CD4-positive, alpha-beta T cell (primary cell): ENCODE results near the gene SND1. TPM values are rescaled to one million over a fixed set of nuclear protein-coding genes. Genes with fewer than 3 reads are reported as not detected.

ENCODE experiments used
- ATAC-seq: fragments of 200-7000 bp; cut with Tn5 transposase; one replicate; pipeline ENCODE4 v1.10.0; 2022; ENCODE audit warnings: mild to moderate bottlenecking; ENCODE audit not compliant: poor library complexity
- CTCF ChIA-PET: fragments of 350-600 bp; sonication (Branson Sonifier 250); formaldehyde crosslinking; loops from one replicate; lab custom pipeline; 2021; ENCODE audit warnings: antibody characterized with exemption, inconsistent platforms; lab: Charles Lee
- POLR2A ChIA-PET: fragments of 350-600 bp; sonication (Branson Sonifier 250); formaldehyde crosslinking; loops from one replicate; lab custom pipeline; 2021; ENCODE audit warnings: antibody characterized with exemption, inconsistent platforms; lab: Charles Lee
- DNase-seq, 14 experiments: peaks; one replicate each; pipeline ENCODE4 v3.0.0-alpha.2; 2013 to 2020; ENCODE audit warnings: mixed read lengths in 2 of 14
- H3K27ac ChIP-seq, 2 donors: one replicate each; pipeline versions ENCODE4 v1.5.1 to v1.7.0; 2013; ENCODE audit warnings: low read length in 2 of 2, low read depth in 1 of 2, mild to moderate bottlenecking in 1 of 2
- H3K27me3 ChIP-seq, 2 experiments: 1 replicate in 1 of 2; 2 replicates in 1 of 2; pipeline versions ENCODE4 v1.6.1 to v1.7.0; 2013; ENCODE audit warnings: low read length in 2 of 2, control low read depth in 1 of 2, mild to moderate bottlenecking in 1 of 2, moderate library complexity in 1 of 2; ENCODE audit not compliant: insufficient read depth in 2 of 2, control insufficient read depth in 1 of 2
- H3K36me3 ChIP-seq: one replicate; pipeline ENCODE4 v1.6.1; 2013; ENCODE audit warnings: low read length, control low read depth; ENCODE audit not compliant: insufficient read depth
- H3K4me1 ChIP-seq: one replicate; pipeline ENCODE4 v1.6.1; 2013; ENCODE audit warnings: low read length, control low read depth; ENCODE audit not compliant: insufficient read depth
- H3K4me3 ChIP-seq: one replicate; pipeline ENCODE4 v1.5.1; 2013; ENCODE audit warnings: mild to moderate bottlenecking, low read length, moderate library complexity
- H3K9me3 ChIP-seq, 2 experiments: 1 replicate in 1 of 2; 2 replicates in 1 of 2; pipeline versions ENCODE4 v1.6.1 to v1.7.0; 2013; ENCODE audit warnings: low read length in 2 of 2, mild to moderate bottlenecking in 2 of 2, control low read depth in 1 of 2, moderate library complexity in 1 of 2; ENCODE audit not compliant: control insufficient read depth in 1 of 2, insufficient read depth in 1 of 2
- H3K27ac Mint-ChIP-seq: one replicate; pipeline ENCODE4 v1.8.0; 2020; ENCODE audit warnings: mixed read lengths
- H3K27me3 Mint-ChIP-seq: one replicate; pipeline ENCODE4 v1.8.0; 2021; ENCODE audit warnings: mixed read lengths
- H3K36me3 Mint-ChIP-seq: one replicate; pipeline ENCODE4 v1.8.0; 2021; ENCODE audit warnings: low read depth, mixed read lengths
- H3K4me1 Mint-ChIP-seq: one replicate; pipeline ENCODE4 v1.8.0; 2021; ENCODE audit warnings: low read depth, mixed read lengths
- H3K4me3 Mint-ChIP-seq: one replicate; pipeline ENCODE4 v1.8.0; 2020; ENCODE audit warnings: mild to moderate bottlenecking, mixed read lengths
- H3K9me3 Mint-ChIP-seq: one replicate; pipeline ENCODE4 v1.8.0; 2020; ENCODE audit warnings: mixed read lengths
- intact Hi-C, 2 experiments: fragments of 100-400 bp; cut with DNase I in 1 of 2; cut with micrococcal nuclease in 1 of 2; formaldehyde crosslinking; loops; one replicate each; pipeline versions ENCODE4 v1.15.1 to v1.9.0; 2023 to 2025; cut with DNase I, micrococcal nuclease
- total RNA-seq, 174 experiments: library from RNA in 2 of 174; stranded (reverse) in 2 of 174; gene quantifications; one replicate each; pipeline ENCODE4 v1.2.3 and lab custom pipeline; 2021 to 2026
- TF ChIP-seq, protein P1 (sequence below): fragments of 200-600 bp; IDR thresholded peaks from one replicate; pipeline ENCODE4 v1.8.0; 2022; ENCODE audit warnings: antibody characterized with exemption, mild to moderate bottlenecking

SND1 gene
- total RNA-seq, 2 experiments from 2014 or later = 104 to 113 TPM

DNA sequence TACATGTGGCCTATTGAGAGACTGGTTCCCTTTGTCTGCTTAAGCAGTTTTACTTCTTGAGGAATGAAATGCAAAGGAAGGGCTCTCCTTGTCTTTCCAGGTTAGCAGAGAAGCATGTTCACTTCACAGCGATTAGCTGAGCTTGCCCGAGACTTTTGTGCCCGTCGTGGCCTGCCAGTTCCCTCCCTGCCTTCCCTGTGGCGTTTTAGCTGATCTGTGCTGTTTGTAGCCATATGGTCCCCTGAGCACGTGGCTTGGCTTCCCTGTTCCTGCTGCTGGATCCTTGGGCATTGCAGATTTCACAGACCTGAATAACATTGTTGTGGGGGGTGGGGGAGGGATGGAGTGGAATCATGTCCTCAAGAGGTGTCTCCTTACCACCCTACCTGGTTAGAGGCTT is 61.8 kb downstream of the SND1 start:
- H3K27ac Mint-ChIP-seq = no peak overlapping the region
- no peak overlapping the region for H3K4me3 Mint-ChIP-seq
- ATAC-seq (no peak), DNase-seq (no peak)
- H3K36me3 Mint-ChIP-seq = peaks cover 89% of the 10 kb centered on the region
- TF ChIP-seq, protein P1, sequence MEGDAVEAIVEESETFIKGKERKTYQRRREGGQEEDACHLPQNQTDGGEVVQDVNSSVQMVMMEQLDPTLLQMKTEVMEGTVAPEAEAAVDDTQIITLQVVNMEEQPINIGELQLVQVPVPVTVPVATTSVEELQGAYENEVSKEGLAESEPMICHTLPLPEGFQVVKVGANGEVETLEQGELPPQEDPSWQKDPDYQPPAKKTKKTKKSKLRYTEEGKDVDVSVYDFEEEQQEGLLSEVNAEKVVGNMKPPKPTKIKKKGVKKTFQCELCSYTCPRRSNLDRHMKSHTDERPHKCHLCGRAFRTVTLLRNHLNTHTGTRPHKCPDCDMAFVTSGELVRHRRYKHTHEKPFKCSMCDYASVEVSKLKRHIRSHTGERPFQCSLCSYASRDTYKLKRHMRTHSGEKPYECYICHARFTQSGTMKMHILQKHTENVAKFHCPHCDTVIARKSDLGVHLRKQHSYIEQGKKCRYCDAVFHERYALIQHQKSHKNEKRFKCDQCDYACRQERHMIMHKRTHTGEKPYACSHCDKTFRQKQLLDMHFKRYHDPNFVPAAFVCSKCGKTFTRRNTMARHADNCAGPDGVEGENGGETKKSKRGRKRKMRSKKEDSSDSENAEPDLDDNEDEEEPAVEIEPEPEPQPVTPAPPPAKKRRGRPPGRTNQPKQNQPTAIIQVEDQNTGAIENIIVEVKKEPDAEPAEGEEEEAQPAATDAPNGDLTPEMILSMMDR = no peak
- ChIA-PET POLR2A (no interaction called here), CTCF (no interaction called here)
- no peaks in the 10 kb centered on the region for H3K9me3 Mint-ChIP-seq
- Histone ChIP-seq H3K27ac (no peak overlapping the region), H3K4me1 (no peaks in the 10 kb centered on the region), H3K9me3 (no peaks in the 10 kb centered on the region), H3K4me3 (no peak overlapping the region), H3K27me3 (no peaks in the 10 kb centered on the region), H3K36me3 (peaks cover 63% of the 10 kb centered on the region)
- intact Hi-C loops = loop anchor here in 1 of 2 experiments (5.0 kb wide), 1 partner anchor 609 kb away; no protein-coding TSS in a partner anchor
- peaks cover 9% of the 10 kb centered on the region for H3K4me1 Mint-ChIP-seq
- no peaks in the 10 kb centered on the region for H3K27me3 Mint-ChIP-seq

DNA sequence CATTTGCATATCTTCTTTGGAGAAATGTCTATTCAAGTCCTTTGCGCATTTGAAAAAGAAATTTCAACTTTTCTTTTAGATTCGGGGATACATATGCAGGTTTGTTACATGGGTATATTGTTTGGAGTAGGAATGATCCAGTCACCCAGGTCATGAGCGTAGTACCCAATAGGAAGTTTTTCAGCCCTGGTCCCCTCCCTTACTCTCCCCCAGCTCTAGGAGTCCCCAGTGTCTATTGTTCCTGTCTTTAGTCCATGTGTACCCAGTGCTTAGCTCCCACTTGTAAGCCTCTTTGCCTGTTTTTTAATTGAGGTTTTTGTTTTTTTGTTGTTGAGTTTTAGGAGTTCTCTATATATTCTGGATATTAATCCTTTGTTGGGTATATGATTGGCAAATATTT is 63.3 kb downstream of the SND1 start:
- Mint-ChIP-seq H3K36me3 (peaks cover 88% of the 10 kb centered on the region), H3K4me3 (no peak overlapping the region), H3K4me1 (peaks cover 10% of the 10 kb centered on the region), H3K9me3 (no peaks in the 10 kb centered on the region), H3K27ac (no peak overlapping the region), H3K27me3 (no peaks in the 10 kb centered on the region)
- intact Hi-C loops = no loop called here
- Histone ChIP-seq H3K4me3 (no peak overlapping the region), H3K27ac (no peak overlapping the region), H3K9me3 (no peaks in the 10 kb centered on the region), H3K36me3 (peaks cover 52% of the 10 kb centered on the region), H3K27me3 (no peaks in the 10 kb centered on the region), H3K4me1 (no peaks in the 10 kb centered on the region)
- DNase-seq = no peak
- POLR2A ChIA-PET = no interaction called here
- no peak for ATAC-seq
- TF ChIP-seq, protein P1 = no peak
- CTCF ChIA-PET = no interaction called here

DNA sequence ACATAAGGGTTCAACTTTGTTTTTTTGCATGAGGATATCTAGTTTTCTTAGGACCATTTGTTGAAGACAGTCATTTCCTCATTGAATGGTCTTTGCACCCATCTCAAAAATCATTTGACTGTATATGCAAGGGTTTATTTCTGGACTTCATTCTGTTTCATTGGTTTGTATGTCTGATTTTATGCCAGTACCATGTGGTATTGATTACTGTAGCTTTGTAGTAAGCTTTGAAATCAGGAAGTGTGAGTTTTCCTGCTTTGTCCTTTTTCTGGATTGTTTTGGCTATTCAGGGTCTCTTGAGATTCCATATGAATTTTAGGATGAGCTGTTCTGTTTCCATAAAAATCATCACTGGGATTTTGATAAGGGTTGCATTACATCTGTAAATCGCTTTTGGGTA is 63.9 kb downstream of the SND1 start:
- ATAC-seq = no peak
- intact Hi-C loops = no loop called here
- no peak overlapping the region for H3K27ac Mint-ChIP-seq
- H3K4me3 Mint-ChIP-seq = no peak overlapping the region
- Histone ChIP-seq H3K4me3 (no peak overlapping the region), H3K27ac (no peak overlapping the region), H3K4me1 (no peaks in the 10 kb centered on the region), H3K36me3 (peaks cover 46% of the 10 kb centered on the region), H3K9me3 (no peaks in the 10 kb centered on the region), H3K27me3 (no peaks in the 10 kb centered on the region)
- TF ChIP-seq, protein P1 = no peak
- H3K36me3 Mint-ChIP-seq = peaks cover 88% of the 10 kb centered on the region
- H3K9me3 Mint-ChIP-seq = no peaks in the 10 kb centered on the region
- ChIA-PET CTCF (no interaction called here), POLR2A (no interaction called here)
- H3K4me1 Mint-ChIP-seq = peaks cover 10% of the 10 kb centered on the region
- DNase-seq = no peak
- no peaks in the 10 kb centered on the region for H3K27me3 Mint-ChIP-seq
